SU-DHL-6 (cell line): ENCODE results near the gene IL10RA.
"Not testable (repeated sequence)": the region's sequence is repeated elsewhere in the genome, so short reads cannot be mapped to it uniquely, and the experiment has no call there.

Experiments
- H2AFZ ChIP-seq: fragments of 200-600 bp; sonication (generic); 2 replicates; pipeline ENCODE4 v1.6.1; 2014; ENCODE audit warnings: low read depth, mild to moderate bottlenecking, moderate library complexity, mixed read lengths, antibody characterized with exemption, low read length; ENCODE audit not compliant: severe bottlenecking
- H3F3A ChIP-seq: fragments of 200-600 bp; shearing (Covaris generic); 2 replicates; pipeline ENCODE4 v1.6.0; 2016; ENCODE audit warnings: antibody characterized with exemption, mild to moderate bottlenecking; ENCODE audit not compliant: insufficient read depth
- H3K27ac ChIP-seq: fragments of 200-600 bp; sonication (generic); 2 replicates; pipeline ENCODE4 v1.5.1; 2016; ENCODE audit warnings: low read depth, mild to moderate bottlenecking, low read length, moderate library complexity, mixed read lengths
- H3K27me3 ChIP-seq: fragments of 200-600 bp; sonication (generic), shearing (Covaris generic); 2 replicates; pipeline ENCODE4 v1.6.0; 2014; ENCODE audit warnings: mild to moderate bottlenecking, low read length
- H3K36me3 ChIP-seq: fragments of 200-600 bp; sonication (generic); 2 replicates; pipeline ENCODE4 v1.6.1; 2014; ENCODE audit warnings: mild to moderate bottlenecking, low read length, mixed read lengths
- H3K4me2 ChIP-seq: fragments of 300-600, 200-600 bp; shearing (Covaris generic), sonication (generic); 2 replicates; pipeline ENCODE4 v1.6.0; 2014; ENCODE audit warnings: low read length, low read depth, mild to moderate bottlenecking; ENCODE audit not compliant: poor library complexity, severe bottlenecking
- H3K4me3 ChIP-seq: fragments of 200-600 bp; sonication (generic); 2 replicates; pipeline ENCODE4 v1.5.1; 2014; ENCODE audit warnings: antibody characterized with exemption, low read length, mild to moderate bottlenecking, mixed read lengths; ENCODE audit not compliant: insufficient read depth, poor library complexity, severe bottlenecking
- H3K79me2 ChIP-seq: fragments of 200-600 bp; sonication (generic); 2 replicates; pipeline ENCODE4 v1.6.1; 2014; ENCODE audit warnings: mild to moderate bottlenecking, low read length, moderate library complexity; ENCODE audit not compliant: insufficient read depth
- H3K9ac ChIP-seq: fragments of 200-600 bp; sonication (generic); 2 replicates; pipeline ENCODE4 v1.7.0; 2014; ENCODE audit warnings: mild to moderate bottlenecking, low read length
- H3K9me2 ChIP-seq: fragments of 200-600 bp; sonication (generic); replicated peaks from 2 replicates; pipeline ENCODE4 v1.6.1; 2014; ENCODE audit warnings: low read length; ENCODE audit not compliant: insufficient read depth
- H3K9me3 ChIP-seq: fragments of 200-600 bp; sonication (generic); 2 replicates; pipeline ENCODE4 v1.6.1; 2014; ENCODE audit warnings: low read length, mixed read lengths; ENCODE audit not compliant: insufficient read depth
- H4K20me1 ChIP-seq: fragments of 200-600 bp; sonication (generic); 2 replicates; pipeline ENCODE4 v1.6.1; 2014; ENCODE audit warnings: low read depth, mild to moderate bottlenecking, antibody characterized with exemption, low read length, moderate library complexity, mixed read lengths
- EZH2phosphoT487 ChIP-seq: fragments of 200-600 bp; sonication (generic), shearing (Covaris generic); conservative IDR thresholded peaks from 2 replicates; pipeline ENCODE4 v1.6.1; 2018; ENCODE audit warnings: mild to moderate bottlenecking, antibody characterized with exemption, low read length, moderate library complexity, mixed read lengths
- TF ChIP-seq, protein P1 (sequence below): fragments of 200-600 bp; sonication (generic); IDR thresholded peaks from one replicate; pipeline ENCODE4 v1.5.1; 2017; ENCODE audit warnings: antibody characterized with exemption, mild to moderate bottlenecking, low read length, moderate library complexity; ENCODE audit not compliant: insufficient read depth, poor library complexity, severe bottlenecking

The IL10RA gene

DNA sequence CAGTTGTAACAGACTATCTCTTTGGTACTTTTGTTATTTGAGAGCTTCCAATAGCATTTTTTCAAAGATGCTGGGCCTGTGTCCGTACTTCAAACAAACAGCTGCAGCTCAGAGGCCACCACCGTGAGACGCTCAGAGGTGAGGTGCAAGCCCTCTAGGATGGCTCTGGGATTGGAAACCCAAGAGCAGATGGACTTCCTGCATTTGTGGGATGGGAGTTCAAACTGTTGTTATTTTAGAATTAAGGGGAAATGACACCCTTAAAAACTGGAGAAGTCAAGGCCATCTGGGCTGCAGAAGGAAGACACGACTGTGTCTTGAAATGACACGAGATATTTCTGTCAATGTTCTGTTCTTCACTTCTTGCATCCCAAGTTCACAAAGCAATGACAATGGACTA lies 9.2 kb upstream of the IL10RA start:
- Histone ChIP-seq H3K9me2 (no peaks in the 10 kb centered on the region), H3K4me3 (no peak overlapping the region), H3F3A (peaks cover 3% of the 10 kb centered on the region; the same call in 1 of the 2 replicates), H3K4me2 (no peak overlapping the region), H2AFZ (no peak overlapping the region), H3K36me3 (no peaks in the 10 kb centered on the region), H3K27me3 (no peaks in the 10 kb centered on the region), H3K79me2 (no peaks in the 10 kb centered on the region), H3K9ac (no peak overlapping the region), H4K20me1 (no peaks in the 10 kb centered on the region), H3K27ac (no peak overlapping the region), H3K9me3 (no peaks in the 10 kb centered on the region)
- TF ChIP-seq, protein P1, sequence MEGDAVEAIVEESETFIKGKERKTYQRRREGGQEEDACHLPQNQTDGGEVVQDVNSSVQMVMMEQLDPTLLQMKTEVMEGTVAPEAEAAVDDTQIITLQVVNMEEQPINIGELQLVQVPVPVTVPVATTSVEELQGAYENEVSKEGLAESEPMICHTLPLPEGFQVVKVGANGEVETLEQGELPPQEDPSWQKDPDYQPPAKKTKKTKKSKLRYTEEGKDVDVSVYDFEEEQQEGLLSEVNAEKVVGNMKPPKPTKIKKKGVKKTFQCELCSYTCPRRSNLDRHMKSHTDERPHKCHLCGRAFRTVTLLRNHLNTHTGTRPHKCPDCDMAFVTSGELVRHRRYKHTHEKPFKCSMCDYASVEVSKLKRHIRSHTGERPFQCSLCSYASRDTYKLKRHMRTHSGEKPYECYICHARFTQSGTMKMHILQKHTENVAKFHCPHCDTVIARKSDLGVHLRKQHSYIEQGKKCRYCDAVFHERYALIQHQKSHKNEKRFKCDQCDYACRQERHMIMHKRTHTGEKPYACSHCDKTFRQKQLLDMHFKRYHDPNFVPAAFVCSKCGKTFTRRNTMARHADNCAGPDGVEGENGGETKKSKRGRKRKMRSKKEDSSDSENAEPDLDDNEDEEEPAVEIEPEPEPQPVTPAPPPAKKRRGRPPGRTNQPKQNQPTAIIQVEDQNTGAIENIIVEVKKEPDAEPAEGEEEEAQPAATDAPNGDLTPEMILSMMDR, result no peak
- no peak for TF ChIP-seq EZH2phosphoT487

DNA sequence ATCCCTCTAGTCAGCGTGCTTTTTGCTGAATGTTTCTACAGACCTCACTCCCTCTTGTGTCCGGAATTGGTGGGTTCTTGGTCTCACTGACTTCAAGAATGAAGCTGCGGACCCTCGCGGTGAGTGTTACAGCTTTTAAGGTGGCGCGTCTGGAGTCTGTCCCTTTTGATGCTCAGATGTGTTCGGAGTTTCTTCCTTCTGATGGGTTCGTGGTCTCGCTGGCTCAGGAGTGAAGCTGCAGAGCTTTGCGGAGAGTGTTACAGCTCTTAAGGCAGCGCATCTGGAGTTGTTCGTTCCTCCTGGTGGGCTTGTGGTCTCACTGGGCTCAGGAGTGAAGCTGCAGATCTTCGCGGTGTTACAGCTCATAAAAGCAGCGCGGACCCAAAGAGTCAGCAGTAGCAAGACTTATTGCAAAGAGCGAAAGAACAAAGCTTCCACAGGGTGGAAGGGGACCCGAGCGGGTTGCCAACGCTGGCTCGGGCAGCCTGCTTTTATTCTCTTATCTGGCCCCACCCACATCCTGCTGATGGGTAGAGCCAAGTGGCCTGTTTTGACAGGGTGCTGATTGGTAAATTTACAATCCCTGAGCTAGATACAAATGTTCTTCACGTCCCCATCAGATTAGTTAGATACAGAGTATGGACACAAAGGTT lies 8.5 kb upstream of the IL10RA start:
- H3K9me3 ChIP-seq, H3K27ac ChIP-seq, H4K20me1 ChIP-seq, H3K27me3 ChIP-seq, H3K36me3 ChIP-seq, H3K4me3 ChIP-seq, H2AFZ ChIP-seq, H3K9me2 ChIP-seq, H3F3A ChIP-seq, H3K4me2 ChIP-seq, H3K9ac ChIP-seq, H3K79me2 ChIP-seq: not testable (repeated sequence)

DNA sequence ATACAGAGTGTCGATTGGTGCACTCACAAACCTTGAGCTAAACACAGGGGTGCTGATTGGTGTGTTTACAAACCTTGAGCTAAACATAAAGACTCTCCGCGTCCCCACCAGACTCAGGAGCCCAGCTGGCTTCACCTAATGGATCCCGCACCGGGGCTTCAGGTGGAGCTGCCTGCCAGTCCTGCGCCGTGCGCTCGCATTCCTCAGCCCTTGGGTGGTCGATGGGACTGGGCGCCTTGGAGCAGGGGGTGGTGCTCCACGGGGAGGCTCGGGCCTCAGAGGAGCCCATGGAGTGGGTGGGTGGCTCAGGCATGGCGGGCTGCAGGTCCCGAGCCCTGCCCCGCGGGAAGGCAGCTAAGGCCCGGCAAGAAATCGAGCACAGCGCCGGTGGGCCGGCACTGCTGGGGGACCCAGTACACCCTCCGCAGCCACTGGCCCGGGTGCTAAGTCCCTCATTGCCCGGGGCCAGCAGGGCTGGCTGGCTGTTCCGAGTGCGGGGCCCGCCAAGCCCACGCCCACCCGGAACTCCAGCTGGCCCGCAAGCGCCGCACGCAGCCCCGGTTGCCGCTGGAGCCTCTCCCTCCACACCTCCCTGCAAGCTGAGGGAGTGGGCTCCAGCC lies 7.8 kb upstream of the IL10RA start:
- H3K79me2 ChIP-seq, H3K36me3 ChIP-seq, H3K4me2 ChIP-seq, H2AFZ ChIP-seq, H3K27me3 ChIP-seq, H3K9ac ChIP-seq, H3K27ac ChIP-seq, H4K20me1 ChIP-seq, H3K9me3 ChIP-seq, H3K4me3 ChIP-seq, H3F3A ChIP-seq, H3K9me2 ChIP-seq: not testable (repeated sequence)

DNA sequence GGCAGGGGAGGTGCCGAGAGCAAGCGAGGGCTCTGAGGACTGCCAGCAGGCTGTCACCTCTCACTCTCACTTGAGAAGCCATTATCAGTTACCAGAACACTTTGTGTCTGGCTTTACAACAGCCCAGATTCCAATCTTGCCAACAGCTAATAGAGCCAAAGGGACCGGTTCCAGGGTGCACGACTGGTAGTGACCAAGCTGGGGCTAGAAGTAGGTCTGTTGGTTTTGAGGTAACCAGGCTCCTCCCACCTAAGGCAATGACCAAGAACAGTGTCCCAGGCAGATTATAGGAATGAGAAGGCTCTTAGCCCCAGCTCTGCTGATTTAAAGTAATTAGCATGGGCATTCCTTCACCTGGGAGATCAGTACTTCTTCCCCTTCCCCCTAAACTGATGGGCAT lies 7.2 kb upstream of the IL10RA start:
- Histone ChIP-seq H3K27me3 (no peaks in the 10 kb centered on the region), H2AFZ (no peak overlapping the region), H3F3A (peaks cover 3% of the 10 kb centered on the region; the same call in 1 of the 2 replicates), H3K4me2 (no peak overlapping the region), H3K36me3 (no peaks in the 10 kb centered on the region), H4K20me1 (no peaks in the 10 kb centered on the region), H3K79me2 (no peaks in the 10 kb centered on the region), H3K9me3 (no peaks in the 10 kb centered on the region), H3K9ac (no peak overlapping the region), H3K27ac (no peak overlapping the region), H3K9me2 (no peaks in the 10 kb centered on the region), H3K4me3 (no peak overlapping the region)
- TF ChIP-seq, protein P1, result no peak
- TF ChIP-seq EZH2phosphoT487, result no peak
